ENCODE results near the gene SORCS2.

DNA sequence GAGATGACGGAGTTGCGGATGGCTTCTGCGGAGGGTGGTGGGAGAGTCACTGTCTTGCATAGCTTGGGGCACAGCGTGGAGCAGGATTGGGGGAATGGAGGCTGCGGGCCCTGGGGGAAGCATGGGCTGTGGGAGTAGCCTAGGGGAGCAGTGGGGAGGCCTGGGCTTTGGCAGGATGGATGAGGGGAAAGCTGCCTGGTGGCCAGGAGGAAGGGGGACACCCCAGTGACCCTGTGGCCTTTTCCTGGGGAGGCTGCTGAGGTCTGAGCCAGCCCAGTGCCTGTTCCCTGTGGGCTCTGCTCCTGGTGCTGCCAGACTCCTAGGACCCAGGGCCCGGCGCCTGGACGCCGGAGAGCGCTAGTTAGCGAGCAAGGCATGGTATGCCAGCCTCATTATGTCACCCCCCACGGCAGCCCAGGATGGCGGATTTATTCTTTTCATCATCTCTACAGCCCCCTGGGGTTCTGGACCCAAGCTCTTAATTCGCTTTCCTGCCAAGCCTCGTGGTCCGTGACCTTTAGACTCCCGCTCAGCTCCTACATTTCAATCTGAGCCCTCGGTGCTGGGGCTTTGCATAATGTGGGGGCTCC lies 39.8 kb downstream of the SORCS2 start:
- no peak for TF ChIP-seq CTCF (conservative IDR thresholded peaks at IDR 0.05; ENCODE audit: low read depth, low read length)
- no peak for TF ChIP-seq EZH2 (IDR thresholded peaks at IDR 0.05; ENCODE audit: borderline replicate concordance, low read depth, low read length, poor library complexity, severe bottlenecking)

All from A673 (cell line).